HT-29 (cell line): ENCODE measurements around the gene TENT5A. TPM values are rescaled to one million over a fixed set of nuclear protein-coding genes. Genes with fewer than 3 reads are reported as not detected.
"Not testable (repeated sequence)": the region's sequence is repeated elsewhere in the genome, so short reads cannot be mapped to it uniquely, and the experiment has no call there.

Source experiments
- DNase-seq: peaks from one replicate; pipeline ENCODE4 v3.0.0-alpha.2; 2015; ENCODE audit warnings: low spot score
- total RNA-seq: library from RNA; depleted of rRNA; stranded (reverse); fragments of >200 nt; shearing (Covaris generic); gene quantifications from 2 replicates; pipeline ENCODE4 v1.2.3, GENCODE V29; 2014

Gene TENT5A
- total RNA-seq, 1 experiment from 2014 or later, result 3.9 TPM

GRCh38 chr6:81750681-81751387 lies 1.6 kb downstream of the TENT5A start:
- no peak for DNase-seq

GRCh38 chr6:81750200-81750599 lies 2.3 kb downstream of the TENT5A start:
- DNase-seq, result no peak

GRCh38 chr6:81749707-81750106 lies 2.8 kb downstream of the TENT5A start:
- no peak for DNase-seq

- no peak for DNase-seq
Observed at GRCh38 chr6:81748994-81749393, 3.5 kb downstream of the TENT5A start.

- no peak for DNase-seq
Observed at GRCh38 chr6:81747327-81747726, 5.2 kb downstream of the TENT5A start.

- DNase-seq, result no peak
Observed at GRCh38 chr6:81744131-81744530, 8.3 kb downstream of the TENT5A start.

GRCh38 chr6:81743649-81744048 lies 8.8 kb downstream of the TENT5A start:
- no peak for DNase-seq

GRCh38 chr6:81741689-81742088 lies 10.8 kb downstream of the TENT5A start:
- DNase-seq, result no peak

- not testable (repeated sequence) for DNase-seq
Observed at GRCh38 chr6:81740591-81740990, 11.9 kb downstream of the TENT5A start.

GRCh38 chr6:81739230-81740195 lies 13.0 kb downstream of the TENT5A start:
- no peak for DNase-seq

GRCh38 chr6:81736428-81736827 lies 16.1 kb downstream of the TENT5A start:
- DNase-seq, result no peak

GRCh38 chr6:81735756-81736380 lies 16.6 kb downstream of the TENT5A start:
- no peak for DNase-seq

GRCh38 chr6:81734500-81735150 lies 17.9 kb downstream of the TENT5A start:
- no peak for DNase-seq

- DNase-seq, result no peak
Observed at GRCh38 chr6:81734081-81734480, 18.4 kb downstream of the TENT5A start.

- no peak for DNase-seq
Observed at GRCh38 chr6:81731814-81732213, 20.7 kb downstream of the TENT5A start.

GRCh38 chr6:81727876-81728517 lies 24.5 kb downstream of the TENT5A start:
- no peak for DNase-seq

- no peak for DNase-seq
Observed at GRCh38 chr6:81725127-81725526, 27.4 kb downstream of the TENT5A start.

GRCh38 chr6:81722506-81723223 lies 29.8 kb downstream of the TENT5A start:
- no peak for DNase-seq

GRCh38 chr6:81720427-81720826 lies 32.1 kb downstream of the TENT5A start:
- DNase-seq, result no peak

- DNase-seq, result no peak
Observed at GRCh38 chr6:81718126-81718525, 34.4 kb downstream of the TENT5A start.

GRCh38 chr6:81714684-81715083 lies 37.8 kb downstream of the TENT5A start:
- no peak for DNase-seq
